Astrocyte (in vitro differentiated cells and primary cell): ENCODE measurements around the gene CHP1.

Source experiments
- EZH2 ChIP-seq: IDR thresholded peaks from 2 replicates; pipeline ENCODE4 v1.6.1; 2012; ENCODE audit warnings: mild to moderate bottlenecking, low read length, inconsistent platforms; ENCODE audit not compliant: insufficient read depth
- TF ChIP-seq, protein P1 (sequence below): IDR thresholded peaks from 2 replicates; pipeline ENCODE4 v1.5.1; 2011; ENCODE audit warnings: low read depth, mild to moderate bottlenecking, inconsistent platforms, low read length, moderate library complexity; ENCODE audit not compliant: insufficient read depth

DNA sequence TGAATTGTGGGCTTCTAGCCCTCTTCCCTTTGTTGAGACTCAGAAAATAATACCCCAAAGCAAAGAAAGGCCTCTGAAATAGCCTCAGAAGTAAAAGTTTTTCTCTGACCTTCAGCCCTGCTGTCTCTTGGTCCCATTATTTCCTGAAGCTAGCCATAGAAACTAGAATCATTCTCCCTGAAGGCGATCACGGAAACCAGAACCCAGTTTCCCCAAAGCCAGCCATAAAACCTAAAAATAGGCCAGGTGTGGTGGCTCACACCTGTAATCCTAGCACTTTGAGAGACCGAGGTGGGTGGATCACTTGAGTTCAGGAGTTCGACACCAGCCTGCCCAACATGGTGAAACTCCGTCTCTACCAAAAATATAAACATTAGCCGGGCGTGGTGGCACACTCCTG lies 27.7 kb upstream of the CHP1 start:
- TF ChIP-seq, protein P1, sequence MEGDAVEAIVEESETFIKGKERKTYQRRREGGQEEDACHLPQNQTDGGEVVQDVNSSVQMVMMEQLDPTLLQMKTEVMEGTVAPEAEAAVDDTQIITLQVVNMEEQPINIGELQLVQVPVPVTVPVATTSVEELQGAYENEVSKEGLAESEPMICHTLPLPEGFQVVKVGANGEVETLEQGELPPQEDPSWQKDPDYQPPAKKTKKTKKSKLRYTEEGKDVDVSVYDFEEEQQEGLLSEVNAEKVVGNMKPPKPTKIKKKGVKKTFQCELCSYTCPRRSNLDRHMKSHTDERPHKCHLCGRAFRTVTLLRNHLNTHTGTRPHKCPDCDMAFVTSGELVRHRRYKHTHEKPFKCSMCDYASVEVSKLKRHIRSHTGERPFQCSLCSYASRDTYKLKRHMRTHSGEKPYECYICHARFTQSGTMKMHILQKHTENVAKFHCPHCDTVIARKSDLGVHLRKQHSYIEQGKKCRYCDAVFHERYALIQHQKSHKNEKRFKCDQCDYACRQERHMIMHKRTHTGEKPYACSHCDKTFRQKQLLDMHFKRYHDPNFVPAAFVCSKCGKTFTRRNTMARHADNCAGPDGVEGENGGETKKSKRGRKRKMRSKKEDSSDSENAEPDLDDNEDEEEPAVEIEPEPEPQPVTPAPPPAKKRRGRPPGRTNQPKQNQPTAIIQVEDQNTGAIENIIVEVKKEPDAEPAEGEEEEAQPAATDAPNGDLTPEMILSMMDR: no peak
- TF ChIP-seq EZH2: no peak
